ENCODE results near the gene CPPED1.

The CPPED1 gene

DNA sequence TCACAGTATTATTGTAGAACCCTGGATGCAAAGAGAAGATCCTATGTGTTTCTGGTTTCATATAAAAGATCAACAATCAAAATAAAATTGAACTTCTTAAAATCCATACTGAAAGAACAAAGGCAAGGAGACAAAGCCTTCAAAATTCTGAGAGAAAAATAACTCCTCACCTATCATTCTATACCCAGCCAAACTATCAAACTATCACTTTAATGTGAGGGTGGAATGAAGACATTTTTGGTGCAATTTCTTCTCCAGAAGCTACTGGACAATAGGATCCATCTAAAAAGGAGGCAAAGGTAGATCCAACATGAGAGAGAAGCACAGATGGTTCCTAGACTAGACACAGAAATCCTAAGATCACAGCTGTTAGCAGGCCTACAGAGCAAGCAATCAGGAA lies 71.1 kb downstream of the CPPED1 start:
- DNase-seq (ENCODE audit: low read depth) = no peak

DNA sequence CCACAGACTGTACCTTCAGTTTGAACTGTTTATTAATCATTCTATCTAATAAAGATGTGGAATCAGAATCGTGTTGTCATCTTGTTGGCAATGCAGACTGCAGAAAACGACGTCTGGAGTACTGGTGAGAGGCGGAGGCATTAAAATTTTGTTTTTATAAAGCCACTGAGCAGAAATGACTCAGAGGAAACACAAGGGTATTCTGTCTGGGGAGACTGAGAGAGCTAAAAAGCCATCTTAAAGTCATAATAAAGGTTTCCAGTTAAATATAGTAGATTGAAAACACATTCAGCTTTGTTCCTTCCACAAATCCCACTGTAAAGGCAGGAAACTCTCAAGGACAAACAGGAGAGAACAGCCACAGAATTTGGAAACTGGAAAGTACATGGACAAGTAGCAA lies 74.2 kb downstream of the CPPED1 start:
- no peak for DNase-seq (ENCODE audit: low read depth)

DNA sequence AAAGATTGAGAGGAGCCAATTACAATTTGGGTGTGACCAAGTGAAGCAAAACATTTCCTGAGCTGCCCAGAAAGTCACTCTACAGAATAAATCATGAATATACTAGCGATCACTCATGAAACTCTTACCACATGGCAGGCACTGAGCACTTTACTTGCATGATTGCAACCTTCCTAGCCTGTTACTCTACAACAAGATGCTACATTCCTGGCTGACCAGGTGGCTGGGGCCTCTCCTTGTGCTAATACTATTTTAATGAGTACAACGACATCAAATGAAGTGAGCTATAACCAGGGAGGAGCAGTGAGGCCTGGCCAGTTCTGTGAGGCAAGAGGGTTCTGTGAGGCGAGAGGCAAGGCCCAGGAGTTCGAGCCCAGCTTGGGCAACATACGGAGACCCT lies 75.2 kb downstream of the CPPED1 start:
- no peak for DNase-seq (ENCODE audit: low read depth)

DNA sequence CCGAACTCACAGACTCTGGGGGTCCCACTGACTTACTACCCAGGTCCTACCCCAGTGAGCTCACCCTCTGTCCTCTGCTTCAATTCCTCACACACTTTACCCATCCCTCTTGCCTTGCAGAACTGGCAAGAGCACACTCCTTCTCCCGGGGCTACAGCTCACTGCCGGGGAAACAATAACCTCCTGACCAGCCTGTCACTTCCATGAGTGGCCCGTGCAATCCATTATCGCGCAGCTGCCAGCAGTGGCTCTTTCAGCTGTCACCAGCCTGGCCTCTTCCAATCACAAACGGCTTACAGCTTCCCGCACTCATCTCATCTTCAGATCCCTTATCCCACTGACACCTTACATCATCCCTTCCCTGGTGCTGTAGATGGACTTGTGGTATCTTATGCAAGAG lies 79.5 kb downstream of the CPPED1 start:
- DNase-seq (ENCODE audit: low read depth) = no peak

DNA sequence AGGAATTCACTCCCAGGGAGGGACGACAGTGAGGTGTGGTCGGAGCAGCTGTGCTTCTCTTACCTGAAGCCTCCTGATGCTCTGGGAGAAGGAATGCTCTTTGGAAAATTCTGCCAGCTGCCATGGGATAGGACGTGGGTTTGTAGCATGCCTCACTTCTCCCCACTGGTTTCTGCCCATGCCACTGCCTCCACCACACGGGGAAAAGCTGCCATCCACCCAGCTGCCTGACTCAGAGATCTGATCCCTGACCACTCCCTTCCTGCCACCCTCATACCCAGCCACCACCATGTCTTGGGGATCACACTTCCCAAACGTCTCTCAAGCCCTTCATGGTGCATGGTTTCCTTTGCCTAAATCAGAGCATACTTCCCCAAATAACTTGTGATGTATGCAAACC lies 80.0 kb downstream of the CPPED1 start:
- no peak for DNase-seq (ENCODE audit: low read depth)

DNA sequence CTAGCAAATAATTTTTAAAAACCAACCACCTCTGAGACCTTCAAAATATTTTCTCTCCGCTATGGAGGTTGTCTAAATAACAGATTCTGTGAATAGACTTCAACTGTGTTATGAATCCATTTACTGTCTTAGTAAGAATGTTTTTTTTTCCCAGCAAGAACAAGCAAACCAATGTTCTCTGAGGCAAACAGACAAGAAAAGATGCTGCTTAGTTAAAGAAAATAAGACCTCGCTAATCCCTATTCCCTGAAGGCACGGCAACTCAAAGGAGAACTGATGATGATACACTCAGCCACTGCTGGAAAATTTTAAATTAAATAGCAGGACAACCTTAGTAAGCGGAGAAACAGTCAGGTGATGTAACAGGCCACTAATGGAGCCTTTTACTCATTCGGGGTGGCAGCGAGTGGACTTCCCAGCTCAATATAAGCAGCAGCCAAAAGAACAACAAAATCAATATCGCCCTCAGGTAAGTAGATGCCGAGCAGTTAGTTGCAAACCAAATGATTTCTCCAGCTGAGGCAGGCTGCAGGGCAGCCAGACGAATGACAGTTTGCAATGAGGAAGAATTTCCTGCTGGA lies 81.8 kb downstream of the CPPED1 start:
- DNase-seq (ENCODE audit: low read depth) = no peak

DNA sequence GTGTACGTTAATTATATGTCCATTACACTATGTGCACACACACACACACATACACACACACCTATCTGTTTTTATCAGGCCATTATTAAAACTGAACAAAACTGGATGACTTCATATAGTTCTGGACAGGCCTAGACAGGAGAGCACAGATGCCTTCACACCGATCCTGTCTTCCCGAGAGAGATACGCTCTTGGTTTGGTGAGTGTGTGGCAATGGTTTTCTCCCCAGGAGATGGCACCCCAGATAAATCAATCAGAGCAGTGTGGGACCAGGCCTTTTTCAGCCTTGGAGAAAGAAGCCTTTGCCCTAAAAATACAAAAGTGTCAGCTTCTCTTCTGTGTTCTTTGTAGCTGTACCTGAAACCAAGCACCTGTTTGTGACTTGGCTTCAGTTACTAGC lies 83.7 kb downstream of the CPPED1 start:
- DNase-seq (ENCODE audit: low read depth) = no peak

DNA sequence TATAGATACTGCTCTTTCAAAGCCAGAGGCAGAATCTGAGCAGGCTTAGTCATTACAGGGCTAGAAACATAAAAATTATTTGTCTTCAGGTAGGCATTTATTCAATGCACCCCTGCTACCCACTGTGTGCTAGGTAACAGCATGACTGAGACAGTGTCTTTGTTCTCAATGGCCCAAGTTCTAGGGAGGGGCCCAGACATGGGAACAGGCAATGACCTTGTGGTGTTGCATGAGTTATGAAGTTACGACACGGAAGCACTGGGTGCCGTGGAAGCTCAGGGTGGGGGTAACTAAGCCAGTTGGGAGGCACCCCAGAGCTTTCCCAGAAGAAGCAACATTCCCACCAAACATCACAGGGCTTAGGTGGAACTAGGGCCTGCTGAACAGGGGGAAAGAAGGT lies 87.0 kb downstream of the CPPED1 start:
- no peak for DNase-seq (ENCODE audit: low read depth)

DNA sequence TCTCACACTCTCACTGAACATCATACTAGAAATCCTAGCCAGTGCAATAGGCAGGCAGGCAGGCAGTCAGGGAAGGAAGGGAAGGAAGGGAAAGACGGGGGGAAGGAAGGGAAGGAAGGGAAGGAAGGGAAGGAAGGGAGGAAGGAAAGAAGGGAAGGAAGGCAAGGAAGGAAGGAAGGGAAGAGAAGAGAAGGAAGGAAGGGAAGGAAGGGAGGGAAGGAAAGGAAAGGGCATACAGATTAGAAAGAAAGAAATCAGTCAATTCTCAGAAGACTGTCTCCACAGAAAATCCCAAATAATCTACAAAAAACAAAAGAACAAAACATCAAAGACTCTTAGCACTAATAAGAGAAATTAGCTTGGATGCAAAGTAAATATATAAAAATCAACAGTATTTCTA lies 93.9 kb downstream of the CPPED1 start:
- no peak for DNase-seq (ENCODE audit: low read depth)

DNA sequence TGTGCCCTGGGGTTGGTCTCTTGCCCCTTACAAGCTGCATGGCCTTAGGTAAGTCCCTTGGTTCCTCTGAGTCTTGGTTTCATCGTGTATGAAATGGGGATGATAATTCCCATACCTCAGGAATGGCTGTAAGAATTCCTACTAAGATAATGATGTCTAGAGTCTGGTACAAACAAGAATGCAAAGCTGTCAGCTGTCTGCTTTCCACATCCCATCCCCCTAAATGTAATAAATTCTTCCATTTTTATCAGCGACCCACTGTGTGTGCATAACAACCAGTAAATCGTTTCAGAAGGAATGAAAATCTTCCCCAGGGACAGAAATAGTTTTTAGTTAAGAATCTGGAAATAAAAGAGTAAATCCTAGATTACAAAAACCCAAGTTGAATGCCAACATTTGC lies 95.4 kb downstream of the CPPED1 start:
- no peak for DNase-seq (ENCODE audit: low read depth)

DNA sequence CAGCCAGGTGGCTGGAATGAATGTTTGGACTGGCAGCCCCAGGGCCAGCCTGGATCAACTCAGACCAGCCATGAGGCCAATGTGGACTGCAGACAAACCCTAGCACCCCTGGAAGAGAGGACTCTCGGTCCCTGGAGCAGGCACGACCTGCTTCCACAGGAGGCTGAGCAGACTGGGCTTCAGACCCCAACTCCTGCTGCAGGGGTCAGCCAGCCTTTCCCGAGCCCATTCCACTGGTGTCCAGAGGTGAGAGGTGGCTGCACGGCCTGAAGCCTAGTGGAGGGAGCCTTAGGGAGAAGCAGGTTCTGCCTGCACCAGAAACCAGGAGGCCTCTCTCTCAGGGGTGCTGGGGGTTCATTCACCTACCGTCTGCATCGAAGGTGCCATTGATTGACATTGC lies 97.1 kb downstream of the CPPED1 start:
- DNase-seq (ENCODE audit: low read depth) = no peak

DNA sequence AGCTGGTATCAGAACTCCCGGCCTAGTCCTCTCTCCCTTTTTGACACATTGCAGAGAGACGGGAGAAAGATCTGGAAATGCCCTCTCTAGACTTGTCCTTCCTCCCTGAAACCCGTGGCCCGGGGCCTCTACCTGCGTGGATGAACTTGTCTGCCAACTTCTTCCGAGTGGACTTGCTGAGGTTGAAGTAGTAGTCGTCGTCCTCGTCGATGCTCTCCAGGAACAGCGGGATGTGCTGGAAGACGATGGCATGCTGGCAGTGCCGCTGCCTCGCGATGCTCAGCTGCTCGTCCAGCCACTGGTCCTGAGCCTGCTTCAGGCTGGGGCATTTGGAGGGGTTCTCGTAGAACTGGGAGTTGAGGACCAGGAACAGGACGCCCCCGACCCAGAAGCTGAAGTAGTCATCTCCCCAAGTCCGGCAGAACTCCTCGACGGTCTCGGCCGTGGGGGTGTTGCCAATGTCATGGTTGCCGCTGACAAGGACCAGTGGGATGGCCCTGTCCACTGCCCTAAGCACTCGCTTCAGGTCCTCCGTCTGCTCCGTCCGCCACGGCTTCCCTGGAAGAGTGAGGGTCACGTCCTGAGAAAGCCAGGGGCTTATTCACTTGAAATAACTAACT lies 99.1 kb downstream of the CPPED1 start:
- DNase-seq (ENCODE audit: low read depth) = no peak

DNA sequence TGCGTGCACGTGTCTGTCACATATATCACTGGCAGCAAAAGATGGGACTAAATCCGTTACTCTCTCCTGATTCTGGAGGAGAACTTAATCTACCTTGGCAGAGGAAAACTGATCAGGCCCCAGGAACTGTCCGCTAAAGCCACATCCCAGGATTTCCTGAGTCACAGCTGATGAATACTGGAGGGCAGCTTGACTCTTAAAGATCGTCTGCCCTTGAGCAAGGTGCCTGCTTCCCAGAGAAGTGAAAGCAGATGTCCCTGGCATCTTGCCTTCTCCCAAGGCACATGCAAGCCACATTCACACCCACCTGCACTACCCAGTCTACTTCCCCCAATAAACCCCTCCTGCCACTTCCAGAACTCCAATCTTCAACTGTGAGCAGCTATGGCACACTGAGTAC lies 99.8 kb downstream of the CPPED1 start:
- no peak for DNase-seq (ENCODE audit: low read depth)

DNA sequence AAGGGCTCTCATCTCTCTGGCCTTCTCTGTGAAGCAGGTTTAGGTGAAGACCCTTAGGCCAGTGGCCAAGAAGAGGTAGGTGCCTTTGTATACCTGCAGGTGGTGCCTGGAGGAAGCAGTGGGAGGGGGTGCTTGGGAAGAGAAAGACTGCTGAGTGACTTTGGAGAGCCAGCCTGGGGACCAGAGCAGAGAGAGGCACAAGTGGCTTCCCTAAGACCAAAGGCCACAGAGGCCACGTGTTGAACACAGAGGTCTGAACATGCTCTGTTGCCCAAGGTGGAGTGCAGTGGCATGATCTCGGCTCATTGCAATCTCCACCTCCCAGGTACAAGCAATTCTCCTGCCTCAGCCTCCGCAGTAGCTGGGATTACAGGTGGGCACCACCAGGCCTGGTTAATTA lies 103.5 kb downstream of the CPPED1 start:
- DNase-seq (ENCODE audit: low read depth) = no peak

DNA sequence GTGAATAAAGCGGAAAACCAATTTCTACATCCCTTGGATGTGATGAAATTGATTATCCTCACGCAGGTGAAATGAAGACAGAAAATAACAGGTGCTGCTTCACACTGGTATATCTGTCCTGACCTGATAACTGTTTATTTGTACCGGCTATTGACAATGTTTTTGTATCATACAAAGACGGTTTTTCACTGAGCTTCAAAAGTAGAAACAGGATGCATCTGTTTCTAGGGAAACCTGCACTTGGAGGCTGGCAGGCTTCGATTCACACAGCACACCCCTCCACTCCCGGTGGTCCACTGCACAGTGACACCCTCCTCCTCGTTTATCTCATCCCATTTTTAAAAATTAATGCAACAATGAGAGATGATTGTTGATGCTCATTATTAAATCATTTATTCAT lies 104.5 kb downstream of the CPPED1 start:
- no peak for DNase-seq (ENCODE audit: low read depth)

DNA sequence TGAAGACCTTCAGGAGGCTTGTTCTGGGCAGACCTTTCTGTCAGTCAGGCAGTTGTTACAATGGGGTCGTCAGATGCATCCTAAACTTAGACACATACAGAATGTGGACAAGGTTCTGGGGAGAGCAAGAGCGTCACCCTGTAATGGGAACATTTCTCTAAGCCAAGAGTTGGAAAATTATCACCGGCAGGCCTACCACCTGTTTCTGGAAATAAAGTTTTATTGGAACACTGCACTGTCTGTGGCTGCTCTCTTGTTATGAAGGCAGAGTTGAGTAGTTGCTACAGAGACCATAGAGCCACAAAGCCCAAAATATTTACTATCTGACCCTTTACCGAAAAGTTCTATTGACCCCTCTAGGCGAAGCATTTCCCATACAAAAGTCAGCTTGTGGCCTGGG lies 106.2 kb downstream of the CPPED1 start:
- no peak for DNase-seq (ENCODE audit: low read depth)

DNA sequence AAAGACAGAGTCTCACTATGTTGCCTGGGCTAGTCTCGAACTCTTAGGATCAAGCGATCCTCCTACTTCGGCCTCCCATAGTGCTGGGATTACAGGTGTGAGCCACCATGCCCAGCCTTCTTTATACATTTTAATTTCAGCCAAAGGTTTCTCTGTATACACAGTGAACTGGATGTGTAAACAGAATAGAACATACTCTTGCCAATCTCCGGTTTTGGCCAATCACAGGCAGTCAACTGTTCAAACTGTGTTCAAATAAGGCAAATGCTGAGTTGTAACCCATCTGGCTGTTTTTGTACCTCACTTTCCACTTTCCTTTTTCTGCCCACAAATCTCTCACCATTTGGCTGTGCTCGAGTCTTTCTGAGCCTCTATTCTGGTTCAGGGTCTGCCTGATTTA lies 108.2 kb downstream of the CPPED1 start:
- DNase-seq (ENCODE audit: low read depth) = no peak

DNA sequence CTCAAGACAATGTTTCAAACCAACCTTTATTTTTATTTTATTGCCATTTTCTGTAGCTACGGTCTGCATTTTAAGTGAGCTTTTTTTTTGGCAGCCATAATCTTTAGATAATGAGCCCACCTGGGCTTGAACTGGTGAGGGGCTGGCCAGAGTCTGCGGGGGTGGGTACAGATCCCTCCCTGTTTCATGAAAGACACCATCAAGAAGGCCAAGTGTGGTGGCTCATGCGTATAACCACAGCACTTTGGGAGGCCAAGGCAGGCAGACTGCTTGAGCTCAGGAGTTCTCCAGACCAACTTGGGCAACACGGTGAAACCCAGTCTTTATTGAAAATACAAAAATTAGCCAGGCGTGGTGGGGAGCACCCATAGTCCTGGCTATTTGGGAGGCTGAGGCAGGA lies 113.7 kb downstream of the CPPED1 start:
- DNase-seq (ENCODE audit: low read depth) = no peak

DNA sequence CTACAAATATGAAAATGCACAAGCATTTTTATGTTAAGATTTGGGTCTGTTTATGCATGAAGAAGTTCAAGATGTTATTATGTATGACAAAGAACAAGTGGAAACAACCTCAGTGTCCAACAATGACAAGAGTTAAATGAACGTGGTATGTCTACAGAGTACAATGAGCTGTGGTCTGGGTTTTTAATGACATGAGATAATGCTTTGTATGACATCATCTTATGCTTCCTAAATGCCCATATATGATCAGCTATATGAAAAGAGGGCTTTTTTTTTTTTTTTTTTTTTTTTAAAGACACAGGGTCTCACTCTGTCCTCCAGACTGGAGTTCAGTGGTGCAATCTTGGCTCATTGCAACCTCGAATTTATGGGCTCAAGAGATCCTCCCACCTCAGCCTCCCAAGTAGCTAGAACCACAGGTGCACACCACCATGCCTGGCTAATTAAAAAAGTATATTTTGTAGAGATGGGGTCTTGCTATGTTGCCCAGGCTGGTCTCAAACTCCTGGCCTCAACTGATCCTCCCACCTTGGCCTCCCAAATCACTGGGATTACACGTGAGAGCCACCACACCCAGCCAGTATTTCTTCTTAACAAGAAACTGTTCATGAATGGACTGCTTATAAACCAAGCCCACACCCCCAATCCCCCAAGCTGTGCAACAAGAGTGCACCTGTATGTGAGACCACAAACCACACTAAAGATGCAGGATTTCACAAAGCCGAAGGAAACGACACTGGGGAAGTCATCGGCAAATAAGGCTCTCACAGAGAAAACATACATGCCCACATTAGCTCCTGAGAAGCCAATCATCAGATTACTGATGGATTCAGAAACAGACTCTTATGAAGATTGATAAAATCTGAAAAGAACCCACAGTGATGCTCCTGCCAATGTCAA lies 114.5 kb downstream of the CPPED1 start:
- DNase-seq (ENCODE audit: low read depth) = no peak

DNA sequence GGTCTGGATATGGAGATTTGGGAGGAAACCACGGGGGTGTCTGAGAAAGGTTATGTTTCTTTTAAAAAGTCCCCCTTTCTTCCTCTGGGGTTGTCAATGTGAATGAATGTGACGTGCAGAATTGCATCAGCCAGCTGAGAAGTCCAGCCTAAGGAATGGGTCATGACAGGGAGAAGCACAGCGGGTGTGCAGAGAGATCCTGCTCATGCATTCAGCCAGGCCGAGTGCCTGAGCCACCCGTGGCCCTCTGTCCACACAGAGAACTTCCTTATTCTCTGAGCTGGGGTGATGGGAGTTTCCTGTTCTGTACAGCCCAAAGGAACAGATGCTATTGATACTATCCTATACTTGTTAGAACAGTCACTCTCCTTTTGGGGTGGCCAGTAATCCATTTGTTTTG lies 117.9 kb downstream of the CPPED1 start:
- no peak for DNase-seq (ENCODE audit: low read depth)

DNA sequence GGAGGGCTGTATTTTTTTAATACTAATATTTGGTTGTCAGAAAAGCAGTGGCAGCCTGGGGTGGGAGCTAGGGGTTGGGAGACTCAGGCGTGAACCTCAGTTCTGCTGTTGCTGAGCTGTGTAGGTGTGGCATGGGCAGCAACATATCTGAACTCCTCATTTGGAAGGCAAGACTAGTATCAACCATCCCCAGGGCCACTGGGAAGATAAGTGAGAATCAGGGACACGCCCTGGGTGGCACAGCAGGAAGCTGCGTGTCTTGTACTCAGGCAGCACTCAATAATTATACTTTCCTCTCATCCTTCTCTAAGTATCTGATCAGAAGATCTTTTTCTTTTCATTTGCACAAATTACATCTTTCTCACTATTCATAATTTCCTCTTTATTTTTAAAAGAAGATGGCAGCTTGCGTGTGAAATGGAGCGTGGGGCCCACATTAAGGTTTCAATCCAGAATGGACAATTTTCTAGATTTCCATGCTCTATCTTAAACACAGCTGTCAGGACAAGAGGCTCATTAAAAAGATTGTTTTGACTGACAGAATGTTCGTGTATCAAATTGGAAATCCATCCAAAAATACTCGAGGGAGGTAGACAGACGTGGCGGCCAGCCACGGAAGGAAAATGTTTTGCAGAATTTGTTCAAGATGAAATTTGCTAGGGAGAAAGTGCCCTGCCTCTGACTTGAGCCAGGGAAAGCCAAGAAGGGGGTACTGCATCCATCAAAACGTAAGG lies 121.1 kb downstream of the CPPED1 start:
- DNase-seq (ENCODE audit: low read depth) = no peak

DNA sequence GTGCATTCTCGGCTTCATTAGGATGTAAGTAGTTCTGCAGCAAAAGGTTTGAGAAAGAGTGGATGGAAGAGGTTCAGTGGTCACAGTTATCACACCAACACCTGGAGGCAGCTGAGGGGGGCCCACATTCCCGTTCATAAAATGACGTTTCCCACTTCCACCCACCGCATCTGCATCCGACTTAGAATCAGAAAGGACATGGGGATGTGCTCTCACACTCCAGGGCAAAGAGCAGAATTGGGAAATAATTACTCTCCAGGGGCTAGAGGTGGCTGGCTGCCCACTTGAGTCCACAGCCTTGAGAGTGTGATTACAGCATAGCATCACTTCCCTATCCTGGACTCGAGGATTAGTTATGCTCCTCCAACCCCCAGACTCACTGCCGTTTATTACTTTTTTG lies 122.0 kb downstream of the CPPED1 start:
- no peak for DNase-seq (ENCODE audit: low read depth)

DNA sequence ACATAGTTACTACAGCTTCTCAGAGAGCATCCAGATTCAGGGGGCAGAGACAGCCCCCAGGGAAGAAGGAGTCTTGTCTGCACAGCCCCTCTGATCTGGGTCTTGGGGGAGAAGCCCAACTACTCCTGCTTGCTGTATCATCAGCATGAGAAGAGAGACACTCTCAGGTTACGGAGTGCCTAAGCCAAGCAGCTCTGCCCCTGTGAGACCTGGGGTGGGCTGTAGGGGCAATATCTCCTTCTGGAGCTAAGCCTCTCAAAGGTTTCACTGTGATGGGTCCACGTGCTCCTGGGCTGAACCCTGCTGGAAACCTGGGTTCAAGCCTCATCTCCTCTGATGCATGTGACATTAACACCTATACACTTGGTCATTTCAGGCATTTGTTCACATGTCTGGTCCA lies 123.2 kb downstream of the CPPED1 start:
- DNase-seq (ENCODE audit: low read depth) = no peak

Measured in activated T-cell treated with anti-CD3 and anti-CD28 coated beads for 1 hour (primary cell).